Type B pancreatic cell (in vitro differentiated cells): ENCODE measurements around the gene BACE2. TPM values are rescaled to one million over a fixed set of nuclear protein-coding genes. Genes with fewer than 3 reads are reported as not detected.

Source experiments
- DNase-seq: peaks from one replicate; pipeline ENCODE4 v3.0.0; 2021; ENCODE audit warnings: mixed read lengths; ENCODE audit not compliant: unreplicated experiment; ENCODE audit errors: extremely low spot score
- H3K27ac Mint-ChIP-seq: 2 replicates; pipeline ENCODE4 v1.8.0; 2021; ENCODE audit warnings: mild to moderate bottlenecking, mixed read lengths
- H3K27me3 Mint-ChIP-seq: 2 replicates; pipeline ENCODE4 v1.8.0; 2021; ENCODE audit warnings: mixed read lengths
- H3K36me3 Mint-ChIP-seq: 2 replicates; pipeline ENCODE4 v1.8.0; 2021; ENCODE audit warnings: mixed read lengths
- H3K4me1 Mint-ChIP-seq: one replicate; pipeline ENCODE4 v1.8.0; 2021; ENCODE audit warnings: mixed read lengths; ENCODE audit not compliant: unreplicated experiment
- H3K4me3 Mint-ChIP-seq: 2 replicates; pipeline ENCODE4 v1.8.0; 2021; ENCODE audit warnings: mild to moderate bottlenecking, mixed read lengths
- H3K9me3 Mint-ChIP-seq: 2 replicates; pipeline ENCODE4 v1.8.0; 2021; ENCODE audit warnings: mixed read lengths
- CTCF ChIP-seq: fragments of 200-600 bp; sonication (generic); conservative IDR thresholded peaks from 2 replicates; pipeline ENCODE4 v1.5.0; 2021; ENCODE audit warnings: antibody characterized with exemption, mild to moderate bottlenecking
- total RNA-seq: library from RNA; stranded (reverse); gene quantifications from 2 replicates; pipeline ENCODE4 v1.2.1, GENCODE V29; 2021; ENCODE audit warnings: low replicate concordance

Gene BACE2
- total RNA-seq, 1 donor from 2014 or later: 29.8 TPM

GRCh38 chr21:41316200-41317062 is 148.5 kb downstream of the BACE2 start, which contains the start of gene FAM3B:
Gene FAM3B (plus strand): TSS chr21:41316801. CDS start chr21:41316880, 79 bp downstream.
- DNase-seq: no peak
- Mint-ChIP-seq H3K4me3 (peak within 1 kb of the TSS; percentile 82), H3K27me3 (peaks cover 36% of the 10 kb centered on the region), H3K9me3 (no peaks in the 10 kb centered on the region), H3K36me3 (no peaks in the 10 kb centered on the region), H3K4me1 (peaks cover 9% of the 10 kb centered on the region), H3K27ac (no peak within 1 kb of the TSS)
- no peak for TF ChIP-seq CTCF

- TF ChIP-seq CTCF: no peak
- Mint-ChIP-seq H3K27ac (no peak overlapping the region), H3K27me3 (peaks cover 36% of the 10 kb centered on the region)
These were observed 149.1 kb downstream of the BACE2 start for GRCh38 chr21:41317063-41317392.

GRCh38 chr21:41317458-41317857 is 149.5 kb downstream of the BACE2 start:
- Mint-ChIP-seq H3K27me3 (peaks cover 34% of the 10 kb centered on the region), H3K27ac (no peak overlapping the region), H3K4me1 (peaks cover 9% of the 10 kb centered on the region), H3K36me3 (no peaks in the 10 kb centered on the region), H3K4me3 (peak overlapping the region; percentile 82), H3K9me3 (no peaks in the 10 kb centered on the region)
- TF ChIP-seq CTCF: no peak
- no peak for DNase-seq

More at GRCh38 chr21:41317063-41317392, 149.1 kb downstream of the BACE2 start:
- H3K4me3 Mint-ChIP-seq: peak overlapping the region; percentile 82
- H3K4me1 Mint-ChIP-seq: peaks cover 9% of the 10 kb centered on the region
- no peak for DNase-seq
- H3K9me3 Mint-ChIP-seq: no peaks in the 10 kb centered on the region
- H3K36me3 Mint-ChIP-seq: no peaks in the 10 kb centered on the region

GRCh38 chr21:41318218-41318617 is 150.3 kb downstream of the BACE2 start:
- H3K4me1 Mint-ChIP-seq: peaks cover 9% of the 10 kb centered on the region
- no peaks in the 10 kb centered on the region for H3K36me3 Mint-ChIP-seq
- no peak for TF ChIP-seq CTCF
- no peak for DNase-seq
- H3K27ac Mint-ChIP-seq: no peak overlapping the region
- H3K9me3 Mint-ChIP-seq: no peaks in the 10 kb centered on the region
- peaks cover 31% of the 10 kb centered on the region for H3K27me3 Mint-ChIP-seq
- H3K4me3 Mint-ChIP-seq: no peak overlapping the region

GRCh38 chr21:41319273-41319672 is 151.3 kb downstream of the BACE2 start:
- Mint-ChIP-seq H3K27me3 (peaks cover 30% of the 10 kb centered on the region), H3K4me3 (no peak overlapping the region), H3K9me3 (no peaks in the 10 kb centered on the region), H3K36me3 (no peaks in the 10 kb centered on the region), H3K27ac (no peak overlapping the region), H3K4me1 (peaks cover 9% of the 10 kb centered on the region)
- TF ChIP-seq CTCF: no peak
- DNase-seq: no peak
